Fibroblast of pulmonary artery (primary cell): ENCODE data around the gene FAM131C.

Experiments
- DNase-seq: peaks from one replicate; pipeline ENCODE4 v3.0.0-alpha.2; 2010; ENCODE audit warnings: low read depth
- H3K4me3 ChIP-seq: replicated peaks from 2 replicates; pipeline ENCODE4 v1.5.1; 2011; ENCODE audit warnings: low read depth, mild to moderate bottlenecking, control low read depth, low read length, moderate library complexity
- TF ChIP-seq, protein P1 (sequence below): IDR thresholded peaks from 2 replicates; pipeline ENCODE4 v1.5.1; 2011; ENCODE audit warnings: mild to moderate bottlenecking, control low read depth, low read length, inconsistent platforms; ENCODE audit errors: missing control alignments

The FAM131C gene

DNA sequence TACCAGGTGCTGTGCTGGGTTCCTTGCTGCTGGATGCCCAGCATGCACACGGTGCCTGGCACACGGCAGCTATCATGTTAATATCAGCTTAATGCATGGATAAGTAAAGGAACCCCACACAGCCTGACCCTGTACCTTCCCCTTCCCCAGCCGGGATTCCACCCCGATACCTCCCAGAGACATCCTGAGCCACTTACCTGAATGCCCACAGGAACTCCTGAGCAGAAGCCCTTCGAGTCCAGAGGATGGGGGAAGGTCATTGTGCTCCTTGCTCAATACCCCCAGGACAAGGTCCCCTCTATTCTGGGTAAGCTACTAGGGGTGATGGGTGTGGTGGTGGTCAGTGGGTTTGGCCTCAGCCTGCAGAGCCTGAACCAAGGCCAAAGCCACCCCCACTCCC, 1.4 kb downstream of the FAM131C start:
- TF ChIP-seq, protein P1, sequence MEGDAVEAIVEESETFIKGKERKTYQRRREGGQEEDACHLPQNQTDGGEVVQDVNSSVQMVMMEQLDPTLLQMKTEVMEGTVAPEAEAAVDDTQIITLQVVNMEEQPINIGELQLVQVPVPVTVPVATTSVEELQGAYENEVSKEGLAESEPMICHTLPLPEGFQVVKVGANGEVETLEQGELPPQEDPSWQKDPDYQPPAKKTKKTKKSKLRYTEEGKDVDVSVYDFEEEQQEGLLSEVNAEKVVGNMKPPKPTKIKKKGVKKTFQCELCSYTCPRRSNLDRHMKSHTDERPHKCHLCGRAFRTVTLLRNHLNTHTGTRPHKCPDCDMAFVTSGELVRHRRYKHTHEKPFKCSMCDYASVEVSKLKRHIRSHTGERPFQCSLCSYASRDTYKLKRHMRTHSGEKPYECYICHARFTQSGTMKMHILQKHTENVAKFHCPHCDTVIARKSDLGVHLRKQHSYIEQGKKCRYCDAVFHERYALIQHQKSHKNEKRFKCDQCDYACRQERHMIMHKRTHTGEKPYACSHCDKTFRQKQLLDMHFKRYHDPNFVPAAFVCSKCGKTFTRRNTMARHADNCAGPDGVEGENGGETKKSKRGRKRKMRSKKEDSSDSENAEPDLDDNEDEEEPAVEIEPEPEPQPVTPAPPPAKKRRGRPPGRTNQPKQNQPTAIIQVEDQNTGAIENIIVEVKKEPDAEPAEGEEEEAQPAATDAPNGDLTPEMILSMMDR = no peak
- DNase-seq = no peak
- H3K4me3 ChIP-seq = no peak overlapping the region

DNA sequence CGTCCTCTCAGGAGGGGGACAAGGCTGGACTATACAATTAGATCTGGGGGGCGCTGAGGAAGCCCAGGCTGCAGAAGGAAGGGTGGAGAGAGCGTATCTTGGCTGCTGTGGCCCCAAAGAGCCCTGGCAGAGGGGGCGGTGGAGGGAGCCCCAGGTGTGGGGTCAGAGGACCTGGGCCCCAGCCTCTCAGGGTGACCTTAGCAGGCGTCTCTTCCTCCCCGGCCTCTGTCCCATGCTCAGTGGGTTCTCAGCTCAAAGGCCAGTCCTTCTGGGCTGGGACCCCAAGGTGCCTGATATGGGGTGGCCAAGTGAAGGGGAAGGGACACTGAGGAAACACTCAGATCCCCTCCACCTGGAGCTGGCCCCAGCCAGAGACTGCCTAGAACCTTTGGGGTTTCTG, 1.8 kb downstream of the FAM131C start:
- no peak for DNase-seq
- TF ChIP-seq, protein P1 = no peak
- no peak overlapping the region for H3K4me3 ChIP-seq

DNA sequence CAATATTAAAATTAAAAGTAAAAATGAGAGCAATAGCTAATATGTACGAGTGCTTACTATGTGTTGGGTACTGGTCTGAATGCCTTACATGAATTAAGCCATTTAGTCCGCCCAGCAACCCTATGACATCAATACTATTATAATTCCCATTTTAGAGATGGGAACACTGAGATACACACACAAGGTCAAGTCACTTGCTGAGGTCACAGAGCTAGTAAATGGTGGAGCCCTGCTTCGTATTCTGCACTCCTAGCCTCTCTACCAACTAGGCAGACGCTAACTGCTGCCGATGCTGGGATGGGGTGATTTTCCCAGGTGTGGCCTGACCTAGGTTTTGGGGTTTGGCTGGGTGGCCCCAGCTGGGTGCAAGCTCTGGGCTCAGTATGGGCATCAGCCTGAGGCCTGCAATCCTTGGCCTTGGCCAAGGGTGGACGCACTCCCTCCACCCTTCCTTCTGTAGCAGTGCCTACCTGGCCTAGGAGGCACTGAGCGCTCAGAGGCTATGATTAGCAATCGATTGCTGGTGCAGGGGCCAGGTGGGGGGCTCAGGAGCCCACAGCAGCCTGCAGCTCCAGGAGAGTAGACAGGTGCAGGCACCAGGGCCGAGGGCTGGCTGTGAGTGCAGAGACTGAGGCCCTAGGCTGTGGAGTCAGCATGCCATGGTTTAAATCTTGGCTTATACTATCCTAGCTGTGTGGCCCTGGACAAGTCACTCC, 2.7 kb downstream of the FAM131C start:
- H3K4me3 ChIP-seq = no peak overlapping the region
- no peak for DNase-seq
- TF ChIP-seq, protein P1 = no peak

DNA sequence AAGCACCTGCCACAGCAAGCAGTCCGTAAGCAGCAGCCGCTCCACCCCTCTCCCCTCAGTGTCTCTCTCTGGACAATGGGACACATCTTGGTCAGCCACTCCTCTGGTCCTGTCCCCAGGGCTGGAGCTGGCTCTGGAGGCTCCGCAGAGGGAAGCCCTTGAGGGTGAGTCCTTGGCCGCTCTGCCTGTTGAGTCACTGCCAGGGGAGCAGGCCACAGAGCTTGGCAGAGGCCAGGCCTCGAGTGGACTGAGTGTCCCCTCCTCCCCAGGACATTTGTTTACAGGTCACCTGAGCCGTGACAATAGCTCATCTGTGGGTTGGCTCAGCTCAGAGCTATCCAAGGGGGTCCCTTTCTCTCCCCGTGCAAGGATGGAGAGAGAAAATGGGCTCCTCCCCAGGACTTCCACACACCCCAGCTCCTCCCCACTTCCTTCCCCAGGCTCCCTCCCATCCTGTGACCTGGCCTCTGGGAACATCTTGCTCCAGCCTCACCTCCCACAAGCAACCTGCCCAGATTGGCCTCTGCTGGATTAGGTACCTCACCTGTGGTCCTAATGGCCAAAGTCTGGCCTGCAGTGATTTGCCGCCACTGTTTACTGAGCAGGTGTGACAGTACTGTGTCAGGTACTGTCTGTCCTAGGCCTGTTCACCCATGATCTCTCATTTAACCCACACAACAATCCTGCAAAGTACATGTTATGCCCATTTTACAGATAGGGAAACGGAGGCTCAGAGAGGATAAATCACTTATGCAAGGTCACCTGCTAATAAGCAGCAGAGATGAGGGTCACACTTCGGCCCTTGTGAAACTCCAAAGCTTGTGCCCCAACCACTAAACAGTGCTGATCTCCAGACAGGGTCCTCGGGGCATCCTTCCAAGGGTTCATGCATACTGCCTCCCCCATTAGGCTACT, 4.8 kb downstream of the FAM131C start:
- TF ChIP-seq, protein P1 = no peak
- H3K4me3 ChIP-seq = no peak overlapping the region
- no peak for DNase-seq

DNA sequence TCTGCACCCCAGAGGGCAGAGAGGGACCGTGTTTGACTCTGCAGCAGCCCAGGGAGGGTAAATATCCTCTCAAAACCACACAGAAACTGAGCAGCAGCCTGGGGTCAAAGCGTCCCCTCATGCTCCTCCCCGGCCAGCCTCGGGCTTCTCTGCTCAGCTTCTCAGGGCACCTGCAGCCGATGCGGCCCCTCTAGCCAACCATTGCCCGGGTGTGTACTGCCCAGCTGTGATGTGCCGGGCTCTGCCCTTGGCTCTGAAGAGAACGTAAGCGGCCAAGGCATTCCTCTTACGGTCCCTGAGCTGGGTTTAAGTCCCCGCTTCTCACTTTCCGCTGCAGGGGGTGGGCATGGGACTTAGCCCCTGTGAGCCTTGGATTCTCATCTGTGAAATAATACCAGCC, 5.5 kb downstream of the FAM131C start:
- TF ChIP-seq, protein P1 = no peak
- no peak for DNase-seq
- H3K4me3 ChIP-seq = no peak overlapping the region

DNA sequence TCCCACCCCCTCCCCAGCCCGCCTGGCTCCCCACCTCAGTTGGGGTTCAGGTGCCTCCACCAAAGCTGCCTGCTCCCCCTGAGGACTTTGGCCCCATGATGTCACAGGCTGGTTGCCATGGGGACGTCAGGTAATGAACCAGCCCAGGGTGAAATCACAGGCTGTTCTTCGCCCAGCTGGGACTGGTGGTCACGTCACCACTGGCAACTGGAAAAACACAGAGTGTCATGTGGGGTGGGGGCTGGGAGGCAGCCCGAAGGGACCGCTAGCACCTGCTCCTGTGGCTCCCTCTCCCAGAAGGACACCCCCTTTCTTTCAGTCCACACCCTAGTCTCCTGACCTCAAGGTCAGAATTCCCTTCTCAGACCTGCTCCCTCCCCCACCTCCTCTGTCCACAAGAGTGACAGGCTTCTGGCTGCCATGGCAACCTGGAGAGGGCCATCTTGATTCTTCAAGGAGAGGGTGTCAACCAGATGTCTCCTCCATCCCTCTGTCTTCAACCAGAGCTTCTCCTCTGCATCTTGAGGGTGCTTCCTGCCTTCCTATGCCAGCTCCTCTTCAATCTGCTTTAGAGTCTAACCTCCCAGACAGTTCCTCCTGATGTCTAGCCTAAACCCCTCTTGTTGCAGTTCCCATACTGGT, 6.2 kb downstream of the FAM131C start:
- no peak for DNase-seq
- no peak overlapping the region for H3K4me3 ChIP-seq
- TF ChIP-seq, protein P1 = no peak
